MCF 10A (cell line): ENCODE data around the gene EBPL. TPM values are rescaled to one million over a fixed set of nuclear protein-coding genes. Genes with fewer than 3 reads are reported as not detected.

Experiments
- BruUV-seq: library from RNA; stranded (reverse); fragments of 400-500 nt; replicated peaks from 2 replicates; lab custom pipeline; 2021; lab: Mats Ljungman, UMichigan
- CTCF ChIA-PET: fragments of 300-600 bp; sonication (Branson Sonifier 250); formaldehyde crosslinking; extraction: SDS; loops from one replicate; lab custom pipeline; 2021; ENCODE audit warnings: antibody characterized with exemption, inconsistent platforms; lab: Yijun Ruan, JAX
- POLR2A ChIA-PET: fragments of 300-600, 350-650 bp; sonication (Branson Sonifier 250); formaldehyde crosslinking; extraction: SDS; loops from one replicate; lab custom pipeline; 2020; ENCODE audit warnings: antibody characterized with exemption, inconsistent platforms; lab: Yijun Ruan, JAX
- DNase-seq: peaks from one replicate; pipeline ENCODE4 v3.0.0-alpha.2; 2018; ENCODE audit not compliant: unreplicated experiment
- H3K27ac Mint-ChIP-seq: one replicate; pipeline ENCODE4 v1.8.0; 2022; ENCODE audit warnings: mild to moderate bottlenecking, low read depth, mixed read lengths; ENCODE audit not compliant: unreplicated experiment
- H3K27me3 Mint-ChIP-seq: one replicate; pipeline ENCODE4 v1.8.0; 2022; ENCODE audit warnings: mixed read lengths; ENCODE audit not compliant: insufficient read depth, unreplicated experiment
- H3K36me3 Mint-ChIP-seq: one replicate; pipeline ENCODE4 v1.8.0; 2022; ENCODE audit warnings: mild to moderate bottlenecking, moderate library complexity, mixed read lengths; ENCODE audit not compliant: insufficient read depth, unreplicated experiment
- H3K4me1 Mint-ChIP-seq: one replicate; pipeline ENCODE4 v1.8.0; 2022; ENCODE audit warnings: mixed read lengths; ENCODE audit not compliant: insufficient read depth, unreplicated experiment
- H3K4me3 Mint-ChIP-seq: one replicate; pipeline ENCODE4 v1.8.0; 2022; ENCODE audit warnings: mild to moderate bottlenecking, moderate library complexity, mixed read lengths; ENCODE audit not compliant: unreplicated experiment
- H3K9me3 Mint-ChIP-seq: one replicate; pipeline ENCODE4 v1.8.0; 2022; ENCODE audit warnings: mixed read lengths; ENCODE audit not compliant: unreplicated experiment
- CTCF ChIP-seq: fragments of 200-600 bp; IDR thresholded peaks from one replicate; pipeline ENCODE4 v1.8.0; 2022; ENCODE audit warnings: antibody characterized with exemption, mild to moderate bottlenecking; ENCODE audit not compliant: unreplicated experiment
- intact Hi-C: fragments of 100-400 bp; cut with micrococcal nuclease; formaldehyde crosslinking; loops from 2 replicates; pipeline ENCODE4 v1.14.1; 2022
- total RNA-seq: library from RNA; stranded (reverse); gene quantifications from 2 replicates; pipeline ENCODE4 v1.2.3, GENCODE V29; 2022

EBPL gene
- total RNA-seq, 1 experiment from 2014 or later = 121 TPM

GRCh38 chr13:49635599-49636433, 55.5 kb downstream of the EBPL start:
- Mint-ChIP-seq H3K36me3 (peaks cover under 1% of the 10 kb centered on the region), H3K27ac (no peak overlapping the region), H3K27me3 (no peaks in the 10 kb centered on the region), H3K4me3 (no peak overlapping the region), H3K4me1 (peaks cover 7% of the 10 kb centered on the region), H3K9me3 (no peaks in the 10 kb centered on the region)
- no peak for TF ChIP-seq CTCF
- ChIA-PET CTCF (no interaction called here), POLR2A (no interaction called here)
- intact Hi-C loops = no loop called here
- no TSS peak for BruUV-seq
- DNase-seq = no peak

- peaks cover 7% of the 10 kb centered on the region for H3K4me1 Mint-ChIP-seq
- H3K36me3 Mint-ChIP-seq = no peaks in the 10 kb centered on the region
- POLR2A ChIA-PET = no interaction called here
- no peaks in the 10 kb centered on the region for H3K27me3 Mint-ChIP-seq
- no peak overlapping the region for H3K4me3 Mint-ChIP-seq
- CTCF ChIA-PET = interaction anchor here (0.5 to 0.9 kb wide), 2 partner anchors 15 to 376 kb away, joined by 3 read pairs; no protein-coding TSS in a partner anchor
- TF ChIP-seq CTCF = no peak
- no peak for DNase-seq
- intact Hi-C loops = no loop called here
- BruUV-seq = no TSS peak
- H3K9me3 Mint-ChIP-seq = no peaks in the 10 kb centered on the region
- H3K27ac Mint-ChIP-seq = no peak overlapping the region
Observed at GRCh38 chr13:49633710-49634109, 57.6 kb downstream of the EBPL start.

GRCh38 chr13:49632156-49632555, 59.1 kb downstream of the EBPL start:
- no peaks in the 10 kb centered on the region for H3K4me1 Mint-ChIP-seq
- ChIA-PET CTCF (no interaction called here), POLR2A (interaction anchor here (0.7 kb wide), 1 partner anchor 97 kb away, joined by 4 read pairs; no protein-coding TSS in a partner anchor)
- TF ChIP-seq CTCF = no peak
- no peak overlapping the region for H3K4me3 Mint-ChIP-seq
- no peaks in the 10 kb centered on the region for H3K9me3 Mint-ChIP-seq
- no TSS peak for BruUV-seq
- DNase-seq = no peak
- H3K27me3 Mint-ChIP-seq = no peaks in the 10 kb centered on the region
- no peaks in the 10 kb centered on the region for H3K36me3 Mint-ChIP-seq
- intact Hi-C loops = no loop called here
- H3K27ac Mint-ChIP-seq = no peak overlapping the region

GRCh38 chr13:49630580-49630979, 60.7 kb downstream of the EBPL start:
- CTCF ChIA-PET = interaction anchor here (1.1 kb wide), 1 partner anchor 23 kb away, joined by 3 read pairs; no protein-coding TSS in a partner anchor
- H3K27me3 Mint-ChIP-seq = no peaks in the 10 kb centered on the region
- no peaks in the 10 kb centered on the region for H3K4me1 Mint-ChIP-seq
- no peak overlapping the region for H3K4me3 Mint-ChIP-seq
- no peaks in the 10 kb centered on the region for H3K9me3 Mint-ChIP-seq
- POLR2A ChIA-PET = interaction anchor here (0.6 to 0.8 kb wide), 2 partner anchors 9 to 10 kb away, joined by 3 read pairs; no protein-coding TSS in a partner anchor
- TF ChIP-seq CTCF = no peak
- no peak overlapping the region for H3K27ac Mint-ChIP-seq
- intact Hi-C loops = no loop called here
- DNase-seq = no peak
- H3K36me3 Mint-ChIP-seq = no peaks in the 10 kb centered on the region
- no TSS peak for BruUV-seq
